ENCODE results near the gene NSRP1.

DNA sequence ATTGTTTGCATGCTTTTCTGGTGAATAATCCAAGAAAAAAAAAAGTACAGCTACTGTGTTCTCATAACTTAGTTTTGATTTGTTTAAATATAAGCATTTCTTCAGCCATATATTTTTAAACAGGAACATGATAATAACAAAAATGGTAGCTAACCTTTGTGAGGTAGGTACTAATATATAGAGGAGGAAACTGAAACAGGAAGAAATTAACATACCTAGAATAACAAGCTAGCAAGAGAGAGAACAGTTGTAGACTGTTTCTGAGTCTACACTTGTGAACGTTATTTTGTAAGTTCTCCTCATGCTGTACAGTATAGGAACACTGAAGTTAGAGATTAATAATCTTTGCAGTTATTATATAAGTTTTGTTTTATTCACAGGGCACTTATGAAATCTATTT is 49.3 kb downstream of the NSRP1 start:
- TF ChIP-seq CEBPB (IDR thresholded peaks at IDR 0.05; ENCODE audit: borderline replicate concordance in 1 of 2, low read depth in 2 of 2, low read length in 2 of 2) (no peak), CHD4 (IDR thresholded peaks at IDR 0.05) (no peak), CHD2 (IDR thresholded peaks at IDR 0.05; ENCODE audit: borderline replicate concordance, low read depth, low read length) (no peak), POLR2A (IDR thresholded peaks at IDR 0.05; ENCODE audit: low read depth, low read length) (no peak)
- TF ChIP-seq, protein P1, sequence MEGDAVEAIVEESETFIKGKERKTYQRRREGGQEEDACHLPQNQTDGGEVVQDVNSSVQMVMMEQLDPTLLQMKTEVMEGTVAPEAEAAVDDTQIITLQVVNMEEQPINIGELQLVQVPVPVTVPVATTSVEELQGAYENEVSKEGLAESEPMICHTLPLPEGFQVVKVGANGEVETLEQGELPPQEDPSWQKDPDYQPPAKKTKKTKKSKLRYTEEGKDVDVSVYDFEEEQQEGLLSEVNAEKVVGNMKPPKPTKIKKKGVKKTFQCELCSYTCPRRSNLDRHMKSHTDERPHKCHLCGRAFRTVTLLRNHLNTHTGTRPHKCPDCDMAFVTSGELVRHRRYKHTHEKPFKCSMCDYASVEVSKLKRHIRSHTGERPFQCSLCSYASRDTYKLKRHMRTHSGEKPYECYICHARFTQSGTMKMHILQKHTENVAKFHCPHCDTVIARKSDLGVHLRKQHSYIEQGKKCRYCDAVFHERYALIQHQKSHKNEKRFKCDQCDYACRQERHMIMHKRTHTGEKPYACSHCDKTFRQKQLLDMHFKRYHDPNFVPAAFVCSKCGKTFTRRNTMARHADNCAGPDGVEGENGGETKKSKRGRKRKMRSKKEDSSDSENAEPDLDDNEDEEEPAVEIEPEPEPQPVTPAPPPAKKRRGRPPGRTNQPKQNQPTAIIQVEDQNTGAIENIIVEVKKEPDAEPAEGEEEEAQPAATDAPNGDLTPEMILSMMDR (IDR thresholded peaks at IDR 0.05 in 2 of 3, conservative IDR thresholded peaks at IDR 0.05 in 1 of 3; ENCODE audit: control insufficient read depth in 2 of 3, extremely low read depth in 1 of 3, insufficient read depth in 1 of 3, low read depth in 3 of 3, low read length in 3 of 3): no peak
